GM19099 (cell line): Measurements from ENCODE around the gene IGF2R.

Experiments used
- POLR2A ChIP-seq: IDR thresholded peaks from 3 replicates; pipeline ENCODE4 v1.6.1; 2011; ENCODE audit warnings: low read depth; ENCODE audit not compliant: insufficient read length; ENCODE audit errors: extremely low read depth

Gene IGF2R

DNA sequence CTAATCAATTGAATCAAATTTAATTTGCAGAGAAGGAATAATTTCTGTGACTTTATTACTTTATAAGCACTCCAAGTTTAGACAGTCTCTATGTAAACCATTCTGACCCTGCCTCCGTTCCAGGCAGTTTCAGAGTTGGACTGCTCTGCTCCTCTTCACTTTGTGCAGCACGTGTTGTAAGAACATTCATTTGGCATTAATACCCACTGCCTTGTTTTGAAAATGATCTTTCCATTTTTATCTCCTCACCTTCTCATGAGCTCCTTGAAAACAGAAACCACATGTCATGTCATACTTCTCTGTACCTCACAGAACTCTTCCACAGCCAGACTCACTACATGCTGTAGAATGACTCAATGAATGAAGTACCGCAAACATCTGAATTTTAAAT lies 178.3 kb downstream of the IGF2R start:
- no peak for TF ChIP-seq POLR2A

DNA sequence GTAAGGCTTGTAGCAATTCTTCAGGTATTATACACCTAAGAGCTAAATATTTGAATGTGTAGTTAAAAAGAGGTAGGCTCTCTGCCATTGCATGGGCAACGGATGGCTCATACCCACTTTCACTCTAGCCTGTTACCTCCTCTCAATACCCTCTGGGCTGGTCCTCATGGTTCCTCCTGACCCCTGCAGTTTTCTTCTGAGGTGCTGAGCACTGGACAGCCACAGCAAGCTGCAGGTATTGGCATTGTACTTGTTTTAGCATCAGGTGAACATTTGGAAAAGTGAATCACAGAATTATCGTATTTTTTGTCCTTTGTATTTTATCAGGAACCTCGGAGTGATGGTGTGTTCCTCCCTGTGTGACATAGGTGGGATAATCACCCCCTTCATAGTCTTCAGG lies 185.6 kb downstream of the IGF2R start:
- TF ChIP-seq POLR2A: no peak

DNA sequence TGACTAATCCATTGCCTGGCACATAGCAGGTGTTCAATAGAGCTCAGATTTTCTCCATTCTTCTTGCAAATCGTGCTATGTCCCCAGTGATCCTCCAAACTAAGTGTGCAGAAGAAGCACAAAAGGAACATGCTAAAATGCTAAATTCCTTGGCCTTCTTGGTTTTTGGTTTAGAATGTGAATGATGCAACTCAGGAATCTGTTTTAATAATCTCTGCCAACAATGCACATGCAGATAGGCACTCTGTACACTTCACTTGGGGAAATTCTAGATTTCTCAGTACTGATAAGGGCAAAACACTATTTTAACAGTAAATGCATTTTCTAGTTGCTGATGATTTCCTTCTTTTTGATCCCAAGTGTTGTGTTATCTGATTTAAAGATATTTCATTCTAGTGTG lies 188.0 kb downstream of the IGF2R start:
- TF ChIP-seq POLR2A: no peak

DNA sequence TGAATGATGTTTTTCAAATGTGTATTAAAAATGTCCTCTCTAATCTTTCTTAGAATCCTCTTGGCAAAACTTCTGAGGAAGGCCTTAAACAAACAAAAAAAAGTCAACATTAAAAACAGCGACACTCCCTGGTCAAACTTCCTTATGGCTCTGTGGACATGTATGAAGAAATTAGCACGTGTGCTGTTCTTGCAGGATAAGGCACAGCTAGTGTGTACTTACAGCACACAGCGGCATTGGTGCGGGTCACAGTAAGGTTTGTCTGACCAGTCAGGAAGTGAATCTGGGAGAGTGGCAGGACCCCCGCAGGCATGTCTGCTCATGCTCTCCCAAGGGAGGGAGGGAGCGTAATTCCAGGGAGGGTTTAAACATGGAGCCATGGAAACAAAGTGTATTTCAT lies 191.6 kb downstream of the IGF2R start:
- no peak for TF ChIP-seq POLR2A
